Femur (tissue), 1 donor: Measurements from ENCODE around the gene RAB3GAP1.
"Not testable (repeated sequence)": the region's sequence is repeated elsewhere in the genome, so short reads cannot be mapped to it uniquely, and the experiment has no call there.

Experiments
- DNase-seq: peaks from one replicate; pipeline ENCODE4 v3.0.0-alpha.2; 2017

The RAB3GAP1 gene

GRCh38 chr2:135055182-135055786 is 3.2 kb downstream of the RAB3GAP1 start:
- DNase-seq: no peak

DNA sequence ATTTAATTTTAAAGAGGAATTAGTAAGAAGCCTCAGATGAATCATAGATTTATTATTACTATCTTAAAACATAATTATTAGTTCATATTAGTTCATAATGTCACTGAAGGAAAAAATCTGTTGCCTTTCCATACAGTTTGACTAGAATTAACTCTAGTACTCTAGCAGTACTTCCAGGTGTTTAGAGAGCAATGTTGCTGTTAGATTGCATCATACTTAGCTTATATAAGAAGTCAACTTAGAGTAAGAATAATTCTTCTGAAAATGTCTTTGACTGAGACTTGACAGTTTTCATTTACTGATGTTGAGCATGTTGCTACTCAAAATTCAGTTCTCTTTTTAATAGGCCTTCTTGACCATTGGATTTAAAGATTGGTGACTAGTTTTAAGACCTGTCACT is 4.7 kb downstream of the RAB3GAP1 start:
- DNase-seq: no peak

DNA sequence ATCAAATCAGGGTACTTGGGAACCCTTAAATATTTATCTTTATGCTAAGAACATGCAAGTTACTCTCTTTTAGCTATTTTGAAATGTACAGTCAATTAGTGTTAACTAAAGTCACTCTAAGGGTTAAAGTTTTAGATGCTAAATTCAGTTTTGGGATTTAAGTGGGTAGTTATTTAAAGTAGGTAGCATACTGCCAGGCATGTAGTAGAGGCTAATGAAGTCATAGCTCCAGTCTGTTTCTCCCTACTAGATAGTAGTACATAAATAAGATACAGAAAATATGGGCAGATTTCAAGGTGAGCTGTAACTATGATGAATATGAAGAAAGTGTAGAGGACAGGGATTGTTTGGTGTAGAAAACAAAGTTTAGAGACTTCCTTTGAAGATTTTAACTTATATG is 7.5 kb downstream of the RAB3GAP1 start:
- no peak for DNase-seq

GRCh38 chr2:135063210-135063609 is 11.1 kb downstream of the RAB3GAP1 start:
- no peak for DNase-seq

- no peak for DNase-seq
These were observed 12.1 kb downstream of the RAB3GAP1 start for GRCh38 chr2:135064149-135064548.

GRCh38 chr2:135066710-135067109 is 14.6 kb downstream of the RAB3GAP1 start:
- no peak for DNase-seq

GRCh38 chr2:135072125-135072997 is 20.3 kb downstream of the RAB3GAP1 start:
- no peak for DNase-seq

DNA sequence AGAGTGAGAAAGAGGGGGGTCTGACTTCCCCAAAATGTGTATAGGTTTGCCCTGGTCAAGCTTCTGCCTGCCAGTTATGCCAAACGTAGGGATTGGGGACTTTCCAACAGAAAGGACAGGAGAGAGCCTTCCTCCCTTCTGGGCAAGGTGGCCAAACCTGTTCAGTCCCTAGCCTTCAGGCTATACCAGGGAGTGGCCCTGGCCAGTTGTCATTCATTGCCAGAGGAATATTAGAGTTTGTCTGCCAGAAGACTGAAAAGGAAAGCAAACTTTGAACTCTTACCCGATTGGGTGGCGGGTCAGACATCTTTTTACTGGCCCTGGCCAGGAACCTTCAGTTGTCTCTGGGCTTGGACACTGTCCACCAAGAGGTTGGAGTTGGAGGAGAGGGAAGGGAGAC is 22.1 kb downstream of the RAB3GAP1 start:
- no peak for DNase-seq

GRCh38 chr2:135076556-135076955 is 24.5 kb downstream of the RAB3GAP1 start:
- no peak for DNase-seq

DNA sequence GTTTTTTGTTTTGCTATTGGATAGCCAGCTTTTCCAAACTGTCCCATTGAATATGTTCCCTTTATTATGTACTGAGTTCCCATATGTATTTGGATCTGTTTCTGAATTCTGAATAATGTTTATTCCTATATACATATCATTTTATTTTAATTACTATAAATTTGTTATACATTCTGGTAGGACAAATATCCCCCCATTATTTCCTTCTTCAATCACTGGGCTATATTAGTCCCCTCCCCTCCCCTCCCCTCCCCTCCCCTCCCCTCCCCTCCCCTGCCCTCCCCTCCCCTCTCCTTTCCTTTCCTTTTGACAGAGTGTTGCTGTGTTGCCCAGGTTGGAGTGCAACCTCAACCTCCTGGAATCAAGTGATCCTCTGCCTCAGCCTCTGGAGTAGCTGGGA is 26.3 kb downstream of the RAB3GAP1 start:
- DNase-seq: no peak

DNA sequence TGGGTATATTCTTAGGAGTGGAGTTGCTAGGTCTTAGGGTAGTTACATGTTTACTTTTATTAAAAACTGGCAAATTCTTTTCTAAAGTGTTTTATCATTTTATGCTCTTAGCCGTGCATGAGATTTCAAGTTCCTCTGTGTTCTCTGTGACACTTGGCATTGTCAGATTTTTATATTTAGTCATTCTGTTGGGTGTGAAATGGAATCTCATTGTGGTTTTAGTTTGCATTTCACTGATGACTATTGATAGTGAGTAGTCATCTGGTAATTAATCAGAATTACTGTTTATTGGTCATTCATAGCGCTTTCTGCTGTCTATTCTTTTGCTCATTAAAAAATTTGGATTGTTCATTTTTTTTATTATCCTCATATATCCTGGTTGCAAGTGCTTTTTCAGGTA is 34.1 kb downstream of the RAB3GAP1 start:
- DNase-seq: no peak

- not testable (repeated sequence) for DNase-seq
These were observed 37.5 kb downstream of the RAB3GAP1 start for GRCh38 chr2:135089597-135089996.

- no peak for DNase-seq
These were observed 39.6 kb downstream of the RAB3GAP1 start for GRCh38 chr2:135091681-135092080.

DNA sequence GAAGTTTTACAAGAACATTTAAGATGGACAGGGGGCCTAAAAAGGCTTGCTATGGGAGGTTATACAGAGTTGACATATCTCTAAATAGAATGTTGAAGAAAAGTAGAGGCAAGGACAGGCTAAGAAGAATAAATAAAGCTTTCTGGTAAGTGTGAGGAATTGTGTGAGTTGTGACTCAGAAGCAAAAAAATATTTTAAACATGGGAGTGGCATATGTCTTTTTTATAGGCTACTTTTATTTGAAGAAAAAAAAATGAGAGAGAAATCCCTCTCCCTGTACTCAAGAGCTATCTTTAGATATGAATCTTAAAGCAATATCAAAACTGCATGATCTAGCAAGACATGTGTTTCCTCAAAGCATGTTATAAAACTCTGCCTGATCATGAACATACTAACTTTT is 41.1 kb downstream of the RAB3GAP1 start:
- DNase-seq: no peak

DNA sequence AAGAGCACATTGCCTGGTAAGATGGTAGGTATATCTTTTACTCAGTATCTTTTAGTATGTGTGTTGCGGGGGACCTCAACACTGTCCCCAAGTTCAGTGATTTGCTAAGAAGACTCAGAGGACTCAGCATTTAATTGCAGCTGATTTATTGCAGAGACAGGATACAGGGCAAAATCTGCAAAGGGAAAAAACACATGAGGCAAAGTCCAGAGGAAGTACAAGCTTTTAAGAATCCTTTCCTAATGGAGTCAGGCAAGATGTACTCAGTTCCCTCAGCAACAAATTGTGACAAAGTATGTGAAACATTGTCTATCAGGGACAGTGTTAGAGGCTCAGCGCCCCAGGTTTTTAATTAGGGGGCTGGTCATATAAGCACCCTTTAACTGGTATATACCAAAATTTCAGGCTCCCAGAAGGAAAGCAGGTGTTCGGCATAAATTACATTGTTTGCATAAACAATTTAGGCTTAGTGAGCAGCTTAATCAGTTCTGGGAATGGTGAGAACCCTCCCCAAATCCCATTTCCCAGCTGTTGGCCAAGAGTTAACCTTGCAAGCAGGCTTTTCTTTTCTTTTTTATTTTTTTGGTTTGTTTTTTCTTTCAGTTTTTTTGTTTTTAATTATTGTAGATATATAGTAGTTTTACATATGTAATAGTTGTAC is 41.7 kb downstream of the RAB3GAP1 start:
- DNase-seq: no peak

GRCh38 chr2:135094508-135094907 is 42.4 kb downstream of the RAB3GAP1 start:
- no peak for DNase-seq

GRCh38 chr2:135095591-135095990 is 43.5 kb downstream of the RAB3GAP1 start:
- DNase-seq: no peak

GRCh38 chr2:135096665-135097446 is 44.8 kb downstream of the RAB3GAP1 start:
- no peak for DNase-seq

GRCh38 chr2:135097532-135098231 is 45.6 kb downstream of the RAB3GAP1 start:
- DNase-seq: no peak

- no peak for DNase-seq
These were observed 47.9 kb downstream of the RAB3GAP1 start for GRCh38 chr2:135099802-135100483.

DNA sequence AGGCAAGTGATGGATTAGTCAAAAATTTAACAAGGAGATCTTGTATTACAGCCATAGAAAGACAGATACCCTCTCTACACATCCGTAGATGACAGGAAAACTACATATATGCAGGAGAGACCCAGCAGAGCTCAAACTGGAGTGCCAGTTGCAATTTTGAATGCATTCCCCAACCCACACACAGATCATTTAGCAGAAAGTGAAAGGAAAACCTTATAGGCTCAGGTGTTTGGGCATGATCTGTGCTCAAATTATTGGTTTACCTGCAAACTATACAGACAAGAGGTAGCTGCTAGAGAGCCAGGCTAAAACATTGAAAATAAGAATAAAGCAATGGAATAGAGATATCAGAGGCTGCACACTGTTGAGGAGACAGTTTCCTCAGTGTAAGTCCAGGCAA is 51.8 kb downstream of the RAB3GAP1 start:
- no peak for DNase-seq
